ENCODE results near the gene STAT3. TPM values are rescaled to one million over a fixed set of nuclear protein-coding genes. Genes with fewer than 3 reads are reported as not detected.
"Not testable (repeated sequence)": the region's sequence is repeated elsewhere in the genome, so short reads cannot be mapped to it uniquely, and the experiment has no call there.

Gene STAT3
- total RNA-seq, 2 experiments from 2014 or later: 14.8 to 28.7 TPM

- ChIA-PET POLR2A (no interaction called here), CTCF (ENCODE audit: unreplicated experiment) (no interaction called here)
- Histone ChIP-seq H3K4me3 (ENCODE audit: low read depth, low read length, poor library complexity, severe bottlenecking) (no peak overlapping the region), H3K4me2 (ENCODE audit: low read length) (no peak overlapping the region), H3K27ac (ENCODE audit: low read depth, low read length, poor library complexity, severe bottlenecking) (no peak overlapping the region), H4K20me1 (ENCODE audit: insufficient read depth, low read length) (no peaks in the 10 kb centered on the region), H2AFZ (ENCODE audit: low read length) (no peak overlapping the region), H3K79me2 (ENCODE audit: insufficient read depth, low read depth, low read length) (no peaks in the 10 kb centered on the region), H3K4me1 (ENCODE audit: insufficient read depth, low read length, poor library complexity, severe bottlenecking) (no peaks in the 10 kb centered on the region), H3K9me2 (ENCODE audit: insufficient read depth, low read length) (no peaks in the 10 kb centered on the region), H3K36me3 (ENCODE audit: insufficient read depth, low read length) (no peaks in the 10 kb centered on the region), H3K9me3 (ENCODE audit: low read length) (no peaks in the 10 kb centered on the region)
- no peak for DNase-seq (ENCODE audit: low spot score)
- TF ChIP-seq EZH2phosphoT487 (IDR thresholded peaks at IDR 0.05; ENCODE audit: borderline replicate concordance, low read depth, low read length) (no peak), CTCF (conservative IDR thresholded peaks at IDR 0.05; ENCODE audit: low read length) (no peak)
- no TSS peak for BruUV-seq (replicated peaks)
- intact Hi-C loops (cut with micrococcal nuclease; ENCODE audit: unreplicated experiment): no loop called here
These were observed 81.9 kb downstream of the STAT3 start for GRCh38 chr17:42306385-42306667.

GRCh38 chr17:42305543-42306384 lies 82.5 kb downstream of the STAT3 start:
- Histone ChIP-seq H2AFZ (ENCODE audit: low read length) (no peak overlapping the region), H3K4me3 (ENCODE audit: low read depth, low read length, poor library complexity, severe bottlenecking) (no peak overlapping the region), H3K36me3 (ENCODE audit: insufficient read depth, low read length) (no peaks in the 10 kb centered on the region), H3K9me3 (ENCODE audit: low read length) (no peaks in the 10 kb centered on the region), H3K79me2 (ENCODE audit: insufficient read depth, low read depth, low read length) (no peaks in the 10 kb centered on the region), H4K20me1 (ENCODE audit: insufficient read depth, low read length) (no peaks in the 10 kb centered on the region), H3K4me2 (ENCODE audit: low read length) (no peak overlapping the region), H3K4me1 (ENCODE audit: insufficient read depth, low read length, poor library complexity, severe bottlenecking) (no peaks in the 10 kb centered on the region), H3K27ac (ENCODE audit: low read depth, low read length, poor library complexity, severe bottlenecking) (no peak overlapping the region), H3K9me2 (ENCODE audit: insufficient read depth, low read length) (no peaks in the 10 kb centered on the region)
- DNase-seq (ENCODE audit: low spot score): no peak
- ChIA-PET CTCF (ENCODE audit: unreplicated experiment) (interaction anchor here (0.6 kb wide), 1 partner anchor 504 kb away, joined by 3 read pairs; no protein-coding TSS in a partner anchor), POLR2A (no interaction called here)
- intact Hi-C loops (cut with micrococcal nuclease; ENCODE audit: unreplicated experiment): no loop called here
- BruUV-seq (replicated peaks): no TSS peak
- TF ChIP-seq EZH2phosphoT487 (IDR thresholded peaks at IDR 0.05; ENCODE audit: borderline replicate concordance, low read depth, low read length): no peak
- TF ChIP-seq CTCF (conservative IDR thresholded peaks at IDR 0.05; ENCODE audit: low read length): no peak

DNA sequence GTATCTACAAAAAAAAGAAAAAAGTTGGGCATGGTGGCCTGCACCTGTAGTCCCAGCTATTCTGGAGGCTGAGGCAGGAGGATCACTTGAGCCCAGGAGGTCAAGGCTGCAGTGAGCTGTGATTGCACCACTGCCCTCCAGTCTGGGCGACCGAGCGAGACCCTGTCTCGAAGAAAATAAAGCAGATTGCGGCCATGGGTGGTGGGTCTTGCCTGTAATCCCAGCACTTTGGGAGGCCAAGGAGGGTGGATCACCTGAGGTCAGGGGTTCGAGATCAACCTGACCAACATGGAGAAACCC lies 83.3 kb downstream of the STAT3 start:
- intact Hi-C loops (cut with micrococcal nuclease; ENCODE audit: unreplicated experiment); H2AFZ ChIP-seq (ENCODE audit: low read length); DNase-seq (ENCODE audit: low spot score); BruUV-seq (replicated peaks); H3K79me2 ChIP-seq (ENCODE audit: insufficient read depth, low read depth, low read length); H4K20me1 ChIP-seq (ENCODE audit: insufficient read depth, low read length); H3K9me3 ChIP-seq (ENCODE audit: low read length); H3K4me1 ChIP-seq (ENCODE audit: insufficient read depth, low read length, poor library complexity, severe bottlenecking); H3K9me2 ChIP-seq (ENCODE audit: insufficient read depth, low read length); H3K36me3 ChIP-seq (ENCODE audit: insufficient read depth, low read length); H3K27ac ChIP-seq (ENCODE audit: low read depth, low read length, poor library complexity, severe bottlenecking); H3K4me3 ChIP-seq (ENCODE audit: low read depth, low read length, poor library complexity, severe bottlenecking); H3K4me2 ChIP-seq (ENCODE audit: low read length); CTCF ChIA-PET (ENCODE audit: unreplicated experiment): not testable (repeated sequence)
- POLR2A ChIA-PET: interaction anchor here (0.8 kb wide), 1 partner anchor 47 kb away, joined by 3 read pairs; no protein-coding TSS in a partner anchor
